HCT116 (cell line): ENCODE results near the gene OR5I1. TPM values are rescaled to one million over a fixed set of nuclear protein-coding genes. Genes with fewer than 3 reads are reported as not detected.

Experiments used
- ATAC-seq: fragments of 200-7000 bp; cut with Tn5 transposase; 2 replicates; pipeline ENCODE4 v1.9.1; 2020; ENCODE audit warnings: mild to moderate bottlenecking, moderate library complexity
- Bru-seq: library from RNA; stranded (reverse); fragments of 400-500 nt; gene quantifications from one replicate; lab custom pipeline; 2021; lab: Mats Ljungman, UMichigan
- BruChase-seq, 2 experiments: library from RNA; stranded (reverse); fragments of 400-500 nt; gene quantifications; one replicate each; lab custom pipeline; 2021; lab: Mats Ljungman, UMichigan
- BruUV-seq: library from RNA; stranded (reverse); fragments of 400-500 nt; replicated peaks from 2 replicates; lab custom pipeline; 2021; lab: Mats Ljungman, UMichigan
- CTCF ChIA-PET: fragments of 300-600 bp; sonication (Branson Sonifier 250); formaldehyde crosslinking; loops from one replicate; lab custom pipeline; 2021; ENCODE audit warnings: antibody characterized with exemption; lab: Charles Lee
- POLR2A ChIA-PET: fragments of 300-600, 350-600 bp; sonication (Branson Sonifier 250); formaldehyde crosslinking; loops from one replicate; lab custom pipeline; 2021; ENCODE audit warnings: antibody characterized with exemption; lab: Charles Lee
- RAD21 ChIA-PET, 2 experiments: fragments of 300-600 bp; sonication (Branson Sonifier 250); formaldehyde crosslinking; loops; one replicate each; lab custom pipeline; 2023; ENCODE audit warnings: low total read pairs in 2 of 2; ENCODE audit not compliant: uncharacterized antibody in 2 of 2, unreplicated experiment in 2 of 2, low non-redundant PET in 1 of 2; lab: Charles Lee
- DNase-seq: peaks from one replicate; pipeline ENCODE4 v3.0.0-alpha.2; 2010; ENCODE audit warnings: low read depth, low spot score
- H2AFZ ChIP-seq: fragments of 200-600 bp; shearing (Covaris generic), sonication (generic); 2 replicates; pipeline ENCODE4 v1.6.1; 2017; ENCODE audit warnings: low read depth, mixed run types, mixed read lengths, antibody characterized with exemption, low read length; ENCODE audit not compliant: poor library complexity, severe bottlenecking
- H3K27ac ChIP-seq: 2 replicates; pipeline ENCODE4 v1.5.1; 2012; ENCODE audit warnings: low read depth, low read length
- H3K27me3 ChIP-seq: fragments of 200-600 bp; sonication (generic); 2 replicates; pipeline ENCODE4 v1.6.1; 2016; ENCODE audit warnings: mixed run types, low read length, mixed read lengths; ENCODE audit not compliant: insufficient read depth
- H3K36me3 ChIP-seq, 2 experiments: fragments of 200-500 bp in 1 of 2; fragments of 200-600 bp in 1 of 2; sonication (Bioruptor generic) in 1 of 2; sonication (generic) in 1 of 2; 2 replicates each; pipeline versions ENCODE4 v1.5.1 to v1.6.1; 2014 to 2016; ENCODE audit warnings: low read length in 2 of 2, inconsistent platforms in 1 of 2, mixed read lengths in 1 of 2, mixed run types in 1 of 2; ENCODE audit not compliant: insufficient read depth in 2 of 2, control insufficient read depth in 1 of 2
- H3K4me1 ChIP-seq, 2 experiments: fragments of 200-600 bp in 1 of 2; sonication (generic) in 1 of 2; 2 replicates each; pipeline versions ENCODE4 v1.5.1 to v1.6.1; 2012 to 2017; ENCODE audit warnings: low read length in 2 of 2, inconsistent platforms in 1 of 2, mild to moderate bottlenecking in 1 of 2, mixed read lengths in 1 of 2, mixed run types in 1 of 2, moderate library complexity in 1 of 2; ENCODE audit not compliant: insufficient read depth in 2 of 2, control insufficient read depth in 1 of 2
- H3K4me2 ChIP-seq: fragments of 200-600 bp; sonication (generic); 2 replicates; pipeline ENCODE4 v1.6.1; 2017; ENCODE audit warnings: mixed run types, low read length, mixed read lengths
- H3K4me3 ChIP-seq, 2 experiments: fragments of 200-600 bp in 1 of 2; sonication (generic) in 1 of 2; replicated peaks in 1 of 2; 2 replicates each; pipeline ENCODE4 v1.5.1; 2011 to 2016; ENCODE audit warnings: low read length in 2 of 2, control low read depth in 1 of 2, low read depth in 1 of 2, mild to moderate bottlenecking in 1 of 2, mixed read lengths in 1 of 2, mixed run types in 1 of 2
- H3K79me2 ChIP-seq: fragments of 200-600 bp; sonication (generic); 2 replicates; pipeline ENCODE4 v1.6.1; 2017; ENCODE audit warnings: mild to moderate bottlenecking, mixed run types, low read length, moderate library complexity, mixed read lengths; ENCODE audit not compliant: insufficient read depth
- H3K9ac ChIP-seq: fragments of 200-600 bp; sonication (generic); 2 replicates; pipeline ENCODE4 v1.6.1; 2016; ENCODE audit warnings: low read length, mixed read lengths
- H3K9me2 ChIP-seq: fragments of 200-600 bp; sonication (generic), shearing (Covaris generic); 2 replicates; pipeline ENCODE4 v1.6.1; 2017; ENCODE audit warnings: mixed run types, mild to moderate bottlenecking, moderate library complexity; ENCODE audit not compliant: insufficient read depth
- H3K9me3 ChIP-seq, 2 experiments: fragments of 200-500 bp in 1 of 2; fragments of 200-600 bp in 1 of 2; sonication (Bioruptor generic) in 1 of 2; sonication (generic) in 1 of 2; 2 replicates each; pipeline ENCODE4 v1.6.1; 2014 to 2017; ENCODE audit warnings: low read length in 2 of 2, mixed read lengths in 2 of 2, inconsistent platforms in 1 of 2, low read depth in 1 of 2, mild to moderate bottlenecking in 1 of 2, mixed run types in 1 of 2, moderate library complexity in 1 of 2; ENCODE audit not compliant: control insufficient read depth in 1 of 2, insufficient read depth in 1 of 2
- H4K20me1 ChIP-seq: fragments of 200-600 bp; sonication (generic), shearing (Covaris generic); 2 replicates; pipeline ENCODE4 v1.6.1; 2017; ENCODE audit warnings: mixed run types, mild to moderate bottlenecking, moderate library complexity; ENCODE audit not compliant: insufficient read depth
- ATF3 ChIP-seq: IDR thresholded peaks from 2 replicates; pipeline ENCODE4 v1.6.1; 2012
- CTCF ChIP-seq, 3 experiments: fragments of 200-600 bp in 1 of 3; sonication (generic) in 1 of 3; IDR thresholded peaks in 2 of 3; conservative IDR thresholded peaks in 1 of 3; 2 replicates each; pipeline ENCODE4 v1.5.1; 2012 to 2017; ENCODE audit warnings: low read depth in 2 of 3, low read length in 2 of 3, antibody characterized with exemption in 1 of 3, borderline replicate concordance in 1 of 3, control low read depth in 1 of 3, mild to moderate bottlenecking in 1 of 3, mixed read lengths in 1 of 3, mixed run types in 1 of 3, moderate library complexity in 1 of 3; ENCODE audit not compliant: insufficient read depth in 1 of 3
- ELF1 ChIP-seq: IDR thresholded peaks from 2 replicates; pipeline ENCODE4 v1.6.1; 2012; ENCODE audit warnings: low read depth, borderline replicate concordance
- EZH2 ChIP-seq: fragments of 200-600 bp; sonication (generic); IDR thresholded peaks from 2 replicates; pipeline ENCODE4 v1.6.1; 2017; ENCODE audit warnings: antibody characterized with exemption, mixed run types
- MAX ChIP-seq: IDR thresholded peaks from 2 replicates; pipeline ENCODE4 v1.6.1; 2012
- POLR2AphosphoS5 ChIP-seq: IDR thresholded peaks from 2 replicates; pipeline ENCODE4 v1.6.1; 2011; ENCODE audit warnings: mild to moderate bottlenecking, low read depth, low read length, moderate library complexity
- SIN3A ChIP-seq: IDR thresholded peaks from 2 replicates; pipeline ENCODE4 v1.6.1; 2012; ENCODE audit warnings: low read depth
- SP1 ChIP-seq: IDR thresholded peaks from 2 replicates; pipeline ENCODE4 v1.6.1; 2012; ENCODE audit warnings: low read depth
- SRF ChIP-seq: IDR thresholded peaks from 2 replicates; pipeline ENCODE4 v1.6.1; 2012; ENCODE audit warnings: low read depth
- YY1 ChIP-seq: IDR thresholded peaks from 2 replicates; pipeline ENCODE4 v1.6.1; 2011; ENCODE audit warnings: low read length, low read depth, moderate library complexity, mild to moderate bottlenecking; ENCODE audit not compliant: insufficient replicate concordance; ENCODE audit errors: extremely low read depth
- ZBTB33 ChIP-seq: IDR thresholded peaks from 2 replicates; pipeline ENCODE4 v1.6.1; 2011; ENCODE audit warnings: mild to moderate bottlenecking, low read length, moderate library complexity; ENCODE audit not compliant: insufficient replicate concordance; ENCODE audit errors: extremely low read depth
- ZNF274 ChIP-seq: fragments of 200-500 bp; sonication (Bioruptor generic); IDR thresholded peaks from 2 replicates; pipeline ENCODE4 v1.6.1; 2014; ENCODE audit warnings: mild to moderate bottlenecking, low read depth, low read length, inconsistent platforms
- intact Hi-C: fragments of 100-400 bp; cut with micrococcal nuclease; formaldehyde crosslinking; loops from 2 replicates; pipeline ENCODE4 v1.10.0; 2022
- long read RNA-seq: library from polyadenylated mRNA; unstranded; transcript quantifications from one replicate; pipeline ENCODE4 v2.0.0, GENCODE V29; 2021; ENCODE audit not compliant: unreplicated experiment
- polyA plus RNA-seq: library from polyadenylated mRNA; unstranded; fragments of >200 nt; gene quantifications from 2 replicates; pipeline ENCODE4 v1.2.1, GENCODE V29; 2012; ENCODE audit warnings: missing spikeins
- total RNA-seq: library from RNA; stranded (reverse); gene quantifications from one replicate; pipeline ENCODE4 v1.2.1, GENCODE V29; 2021; ENCODE audit not compliant: unreplicated experiment

Gene OR5I1
- total RNA-seq: not detected
- polyA plus RNA-seq: not detected in 2 replicates
- not detected for Bru-seq, nascent RNA
- BruChase-seq, experiment 1, labeled RNA remaining after a 6-hour chase: not detected
- BruChase-seq, experiment 2, labeled RNA remaining after a 2-hour chase: not detected
- long read RNA-seq: 0 reads

GRCh38 chr11:55936300-55936699, at the start of gene OR5I1:
Gene OR5I1, minus strand, starts transcription at chr11:55936400. Its CDS starts 0 bp downstream, at chr11:55936400.
- intact Hi-C loops: no loop called here
- H3K27me3 ChIP-seq: no peaks in the 10 kb centered on the region
- H3K4me2 ChIP-seq: no peak within 1 kb of the TSS
- H3K79me2 ChIP-seq: no peaks in the 10 kb centered on the region
- no peak for ATAC-seq
- BruUV-seq: no TSS peak
- no peaks in the 10 kb centered on the region for H4K20me1 ChIP-seq
- peaks cover 0 to 11% of the 10 kb centered on the region in 2 experiments; a peak in 2 of 4 replicates for H3K9me3 ChIP-seq
- H3K27ac ChIP-seq: no peak within 1 kb of the TSS
- TF ChIP-seq SIN3A: no peak
- ChIA-PET RAD21 (no interaction called here), CTCF (no interaction called here), POLR2A (no interaction called here)
- no peak within 1 kb of the TSS for H3K4me3 ChIP-seq
- H3K4me1 ChIP-seq: no peaks in the 10 kb centered on the region
- no peaks in the 10 kb centered on the region for H3K9me2 ChIP-seq
- no peak within 1 kb of the TSS for H2AFZ ChIP-seq
- no peaks in the 10 kb centered on the region for H3K36me3 ChIP-seq
- H3K9ac ChIP-seq: no peak within 1 kb of the TSS
- no peak for DNase-seq

- Histone ChIP-seq H3K4me2 (no peak overlapping the region), H3K9me3 (peaks cover 0 to 14% of the 10 kb centered on the region in 2 experiments; a peak in 2 of 4 replicates), H3K4me1 (no peaks in the 10 kb centered on the region), H3K4me3 (no peak overlapping the region), H3K27ac (no peak overlapping the region), H2AFZ (no peak overlapping the region), H4K20me1 (no peaks in the 10 kb centered on the region), H3K9ac (no peak overlapping the region), H3K36me3 (no peaks in the 10 kb centered on the region), H3K27me3 (no peaks in the 10 kb centered on the region), H3K79me2 (no peaks in the 10 kb centered on the region), H3K9me2 (no peaks in the 10 kb centered on the region)
- CTCF ChIA-PET: no interaction called here
- intact Hi-C loops: no loop called here
- ATAC-seq: no peak
- BruUV-seq: no TSS peak
- RAD21 ChIA-PET: no interaction called here
- DNase-seq: no peak
- POLR2A ChIA-PET: no interaction called here
- TF ChIP-seq ZNF274: no peak
- no peak for TF ChIP-seq EZH2
- TF ChIP-seq SRF: no peak
- no peak for TF ChIP-seq YY1
- no peak for TF ChIP-seq MAX
- TF ChIP-seq ATF3: no peak
- no peak for TF ChIP-seq POLR2AphosphoS5
- TF ChIP-seq SIN3A: no peak
- no peak for TF ChIP-seq ZBTB33
- no peak for TF ChIP-seq ELF1
- no peak for TF ChIP-seq CTCF (IDR thresholded peaks at IDR 0.05 in 2 of 3, conservative IDR thresholded peaks at IDR 0.05 in 1 of 3; ENCODE audit: borderline replicate concordance in 1 of 3, insufficient read depth in 1 of 3, low read depth in 2 of 3, low read length in 2 of 3)
- TF ChIP-seq SP1: no peak
These were observed 34.7 kb upstream of the OR5I1 start for GRCh38 chr11:55970935-55971334.
